ENCODE data around the gene ARID5B. TPM values are rescaled to one million over a fixed set of nuclear protein-coding genes. Genes with fewer than 3 reads are reported as not detected.
"Not testable (repeated sequence)": the region's sequence is repeated elsewhere in the genome, so short reads cannot be mapped to it uniquely, and the experiment has no call there.

ARID5B gene
- total RNA-seq, 1 experiment from 2014 or later, result 1.3 TPM

- Histone ChIP-seq H3K4me2 (ENCODE audit: low read depth, low read length, poor library complexity, severe bottlenecking) (peak overlapping the region; percentile 50), H3K36me3 (ENCODE audit: insufficient read depth, low read length) (no peaks in the 10 kb centered on the region), H3K9ac (ENCODE audit: low read length) (peak overlapping the region; percentile 48; the same call in 1 of the 2 replicates), H3K9me3 (ENCODE audit: low read length) (no peaks in the 10 kb centered on the region), H3K27me3 (ENCODE audit: low read length) (no peaks in the 10 kb centered on the region), H2AFZ (ENCODE audit: low read length) (no peak overlapping the region), H3K9me2 (replicated peaks; ENCODE audit: insufficient read depth, low read length) (no peaks in the 10 kb centered on the region), H3K79me2 (ENCODE audit: low read length) (no peaks in the 10 kb centered on the region), H4K20me1 (ENCODE audit: insufficient read depth, low read depth, low read length) (no peaks in the 10 kb centered on the region), H3K4me1 (ENCODE audit: low read length) (peaks cover 9% of the 10 kb centered on the region), H3K27ac (ENCODE audit: low read length) (no peak overlapping the region), H3K4me3 (ENCODE audit: low read length) (peak overlapping the region; percentile 40; the same call in 1 of the 2 replicates)
- no peak for DNase-seq
These were observed 34.7 kb upstream of the ARID5B start for GRCh38 chr10:61866700-61867368.

- not testable (repeated sequence) for H3K4me1 ChIP-seq (ENCODE audit: low read length); H4K20me1 ChIP-seq (ENCODE audit: insufficient read depth, low read depth, low read length); H3K79me2 ChIP-seq (ENCODE audit: low read length); H2AFZ ChIP-seq (ENCODE audit: low read length); H3K27ac ChIP-seq (ENCODE audit: low read length); H3K36me3 ChIP-seq (ENCODE audit: insufficient read depth, low read length); H3K27me3 ChIP-seq (ENCODE audit: low read length); H3K9me2 ChIP-seq (replicated peaks; ENCODE audit: insufficient read depth, low read length); H3K9me3 ChIP-seq (ENCODE audit: low read length)
- Histone ChIP-seq H3K4me2 (ENCODE audit: low read depth, low read length, poor library complexity, severe bottlenecking) (peak overlapping the region; percentile 50), H3K9ac (ENCODE audit: low read length) (peak overlapping the region; percentile 48), H3K4me3 (ENCODE audit: low read length) (peak overlapping the region; percentile 40; the same call in 1 of the 2 replicates)
- peak; percentile 46 for DNase-seq
These were observed 34.1 kb upstream of the ARID5B start for GRCh38 chr10:61867374-61867773.

- not testable (repeated sequence) for H3K9ac ChIP-seq (ENCODE audit: low read length); H3K27ac ChIP-seq (ENCODE audit: low read length); H3K79me2 ChIP-seq (ENCODE audit: low read length); H3K9me3 ChIP-seq (ENCODE audit: low read length); H4K20me1 ChIP-seq (ENCODE audit: insufficient read depth, low read depth, low read length); H2AFZ ChIP-seq (ENCODE audit: low read length); H3K36me3 ChIP-seq (ENCODE audit: insufficient read depth, low read length); H3K27me3 ChIP-seq (ENCODE audit: low read length); H3K4me1 ChIP-seq (ENCODE audit: low read length); H3K9me2 ChIP-seq (replicated peaks; ENCODE audit: insufficient read depth, low read length)
- peak; percentile 60 for DNase-seq
- H3K4me3 ChIP-seq (ENCODE audit: low read length), result peak overlapping the region; percentile 32; the same call in 1 of the 2 replicates
- H3K4me2 ChIP-seq (ENCODE audit: low read depth, low read length, poor library complexity, severe bottlenecking), result peak overlapping the region; percentile 34
These were observed 33.7 kb upstream of the ARID5B start for GRCh38 chr10:61867817-61868216.

GRCh38 chr10:61869041-61869675 is 32.3 kb upstream of the ARID5B start:
- no peak overlapping the region for H3K27ac ChIP-seq (ENCODE audit: low read length)
- H3K9ac ChIP-seq (ENCODE audit: low read length), result no peak overlapping the region
- no peaks in the 10 kb centered on the region for H3K9me2 ChIP-seq (replicated peaks; ENCODE audit: insufficient read depth, low read length)
- H3K4me1 ChIP-seq (ENCODE audit: low read length), result peaks cover 9% of the 10 kb centered on the region
- DNase-seq, result no peak
- H3K79me2 ChIP-seq (ENCODE audit: low read length), result no peaks in the 10 kb centered on the region
- H3K27me3 ChIP-seq (ENCODE audit: low read length), result no peaks in the 10 kb centered on the region
- H2AFZ ChIP-seq (ENCODE audit: low read length), result no peak overlapping the region
- no peaks in the 10 kb centered on the region for H4K20me1 ChIP-seq (ENCODE audit: insufficient read depth, low read depth, low read length)
- no peaks in the 10 kb centered on the region for H3K36me3 ChIP-seq (ENCODE audit: insufficient read depth, low read length)
- no peak overlapping the region for H3K4me3 ChIP-seq (ENCODE audit: low read length)
- H3K9me3 ChIP-seq (ENCODE audit: low read length), result no peaks in the 10 kb centered on the region
- H3K4me2 ChIP-seq (ENCODE audit: low read depth, low read length, poor library complexity, severe bottlenecking), result no peak overlapping the region

- Histone ChIP-seq H2AFZ (ENCODE audit: low read length) (no peak overlapping the region), H3K9ac (ENCODE audit: low read length) (no peak overlapping the region)
These were observed 31.5 kb upstream of the ARID5B start for GRCh38 chr10:61869774-61870525.

GRCh38 chr10:61870526-61870895 is 31.0 kb upstream of the ARID5B start:
- no peak for DNase-seq
- H3K4me2 ChIP-seq (ENCODE audit: low read depth, low read length, poor library complexity, severe bottlenecking), result no peak overlapping the region

More at GRCh38 chr10:61869774-61870525, 31.5 kb upstream of the ARID5B start:
- Histone ChIP-seq H3K4me2 (ENCODE audit: low read depth, low read length, poor library complexity, severe bottlenecking) (no peak overlapping the region), H3K4me1 (ENCODE audit: low read length) (peaks cover 9% of the 10 kb centered on the region), H3K4me3 (ENCODE audit: low read length) (no peak overlapping the region), H4K20me1 (ENCODE audit: insufficient read depth, low read depth, low read length) (no peaks in the 10 kb centered on the region), H3K9me2 (replicated peaks; ENCODE audit: insufficient read depth, low read length) (no peaks in the 10 kb centered on the region), H3K79me2 (ENCODE audit: low read length) (no peaks in the 10 kb centered on the region), H3K27ac (ENCODE audit: low read length) (no peak overlapping the region), H3K27me3 (ENCODE audit: low read length) (no peaks in the 10 kb centered on the region), H3K9me3 (ENCODE audit: low read length) (no peaks in the 10 kb centered on the region), H3K36me3 (ENCODE audit: insufficient read depth, low read length) (no peaks in the 10 kb centered on the region)
- no peak for DNase-seq

GRCh38 chr10:61871487-61871886 is 30.0 kb upstream of the ARID5B start:
- Histone ChIP-seq H4K20me1 (ENCODE audit: insufficient read depth, low read depth, low read length) (no peaks in the 10 kb centered on the region), H3K4me2 (ENCODE audit: low read depth, low read length, poor library complexity, severe bottlenecking) (no peak overlapping the region), H3K4me1 (ENCODE audit: low read length) (peaks cover 9% of the 10 kb centered on the region), H3K79me2 (ENCODE audit: low read length) (no peaks in the 10 kb centered on the region), H3K27ac (ENCODE audit: low read length) (no peak overlapping the region), H3K9me3 (ENCODE audit: low read length) (no peaks in the 10 kb centered on the region), H3K9ac (ENCODE audit: low read length) (no peak overlapping the region), H3K9me2 (replicated peaks; ENCODE audit: insufficient read depth, low read length) (no peaks in the 10 kb centered on the region), H2AFZ (ENCODE audit: low read length) (no peak overlapping the region), H3K36me3 (ENCODE audit: insufficient read depth, low read length) (no peaks in the 10 kb centered on the region), H3K27me3 (ENCODE audit: low read length) (no peaks in the 10 kb centered on the region), H3K4me3 (ENCODE audit: low read length) (no peak overlapping the region)
- DNase-seq, result no peak

More at GRCh38 chr10:61870526-61870895, 31.0 kb upstream of the ARID5B start:
- H3K4me3 ChIP-seq (ENCODE audit: low read length), result no peak overlapping the region
- no peaks in the 10 kb centered on the region for H4K20me1 ChIP-seq (ENCODE audit: insufficient read depth, low read depth, low read length)
- H3K9me3 ChIP-seq (ENCODE audit: low read length), result no peaks in the 10 kb centered on the region
- H3K27ac ChIP-seq (ENCODE audit: low read length), result no peak overlapping the region
- no peaks in the 10 kb centered on the region for H3K27me3 ChIP-seq (ENCODE audit: low read length)
- H3K79me2 ChIP-seq (ENCODE audit: low read length), result no peaks in the 10 kb centered on the region
- H3K9ac ChIP-seq (ENCODE audit: low read length), result no peak overlapping the region
- H3K9me2 ChIP-seq (replicated peaks; ENCODE audit: insufficient read depth, low read length), result no peaks in the 10 kb centered on the region
- H3K4me1 ChIP-seq (ENCODE audit: low read length), result peaks cover 9% of the 10 kb centered on the region
- no peak overlapping the region for H2AFZ ChIP-seq (ENCODE audit: low read length)
- H3K36me3 ChIP-seq (ENCODE audit: insufficient read depth, low read length), result no peaks in the 10 kb centered on the region

All from Karpas-422 (cell line).